ENCODE measurements around the gene ARID1A.
A peak's percentile ranks its signal among the peaks of the same experiment; 100 is the strongest.
"Not testable (repeated sequence)": the region's sequence is repeated elsewhere in the genome, so short reads cannot be mapped to it uniquely, and the experiment has no call there.

Gene ARID1A

GRCh38 chr1:26697431-26697977, 1.7 kb downstream of the ARID1A start:
- no peak for DNase-seq

- DNase-seq: peak; percentile 70
Measured at GRCh38 chr1:26697978-26698849, 2.4 kb downstream of the ARID1A start.

- DNase-seq: no peak
Measured at GRCh38 chr1:26700711-26701110, 4.9 kb downstream of the ARID1A start.

GRCh38 chr1:26701266-26701994, 5.6 kb downstream of the ARID1A start:
- no peak for DNase-seq

GRCh38 chr1:26701995-26702679, 6.3 kb downstream of the ARID1A start:
- no peak for DNase-seq

- no peak for DNase-seq
Measured at GRCh38 chr1:26702680-26703038, 6.8 kb downstream of the ARID1A start.

- no peak for DNase-seq
Measured at GRCh38 chr1:26703478-26703877, 7.7 kb downstream of the ARID1A start.

GRCh38 chr1:26704629-26705028, 8.8 kb downstream of the ARID1A start:
- no peak for DNase-seq

- not testable (repeated sequence) for DNase-seq
Measured at GRCh38 chr1:26705227-26705626, 9.4 kb downstream of the ARID1A start.

- DNase-seq: no peak
Measured at GRCh38 chr1:26705788-26706311, 10.0 kb downstream of the ARID1A start.

- no peak for DNase-seq
Measured at GRCh38 chr1:26706315-26706714, 10.5 kb downstream of the ARID1A start.

- DNase-seq: no peak
Measured at GRCh38 chr1:26710811-26711210, 15.0 kb downstream of the ARID1A start.

GRCh38 chr1:26711777-26712176, 16.0 kb downstream of the ARID1A start:
- DNase-seq: no peak

GRCh38 chr1:26717017-26717491, 21.2 kb downstream of the ARID1A start:
- no peak for DNase-seq

- DNase-seq: no peak
Measured at GRCh38 chr1:26719205-26719604, 23.4 kb downstream of the ARID1A start.

- DNase-seq: no peak
Measured at GRCh38 chr1:26721669-26722355, 26.0 kb downstream of the ARID1A start.

GRCh38 chr1:26723013-26723991, 27.5 kb downstream of the ARID1A start:
- peak; percentile 76 for DNase-seq

- no peak for DNase-seq
Measured at GRCh38 chr1:26724118-26724517, 28.3 kb downstream of the ARID1A start.

GRCh38 chr1:26724926-26725325, 29.1 kb downstream of the ARID1A start:
- DNase-seq: no peak

- not testable (repeated sequence) for DNase-seq
Measured at GRCh38 chr1:26725904-26726303, 30.1 kb downstream of the ARID1A start.
